CD14-positive monocyte (primary cell): Measurements from ENCODE around the gene EPS15. TPM values are rescaled to one million over a fixed set of nuclear protein-coding genes. Genes with fewer than 3 reads are reported as not detected.

ENCODE experiments used
- DNase-seq, 3 donors: peaks; one replicate each; pipeline ENCODE4 v3.0.0-alpha.2; 2011 to 2022
- H2AFZ ChIP-seq: 2 replicates; pipeline ENCODE4 v1.6.0; 2012; ENCODE audit warnings: mild to moderate bottlenecking, low read depth, low read length, inconsistent platforms; ENCODE audit not compliant: insufficient read depth, poor library complexity, severe bottlenecking
- H3K27ac ChIP-seq, 2 donors: 1 replicate in 1 of 2; 2 replicates in 1 of 2; pipeline ENCODE4 v1.5.1; 2012 to 2013; ENCODE audit warnings: low read length in 2 of 2, control low read depth in 1 of 2, inconsistent platforms in 1 of 2, low read depth in 1 of 2, mild to moderate bottlenecking in 1 of 2
- H3K27me3 ChIP-seq, 2 donors: one replicate each; pipeline versions ENCODE4 v1.6.0 to v1.6.1; 2011 to 2013; ENCODE audit warnings: low read length in 2 of 2; ENCODE audit not compliant: control insufficient read depth in 2 of 2, insufficient read depth in 2 of 2
- H3K36me3 ChIP-seq, 2 donors: replicated peaks in 1 of 2; 1 replicate in 1 of 2; 2 replicates in 1 of 2; pipeline versions ENCODE4 v1.5.1 to v1.6.1; 2012 to 2013; ENCODE audit warnings: low read length in 2 of 2, control low read depth in 1 of 2, inconsistent platforms in 1 of 2, mild to moderate bottlenecking in 1 of 2; ENCODE audit not compliant: insufficient read depth in 2 of 2, control insufficient read depth in 1 of 2
- H3K4me1 ChIP-seq, 2 donors: 1 replicate in 1 of 2; 2 replicates in 1 of 2; pipeline versions ENCODE4 v1.5.1 to v1.6.1; 2012 to 2013; ENCODE audit warnings: low read length in 2 of 2, control low read depth in 1 of 2, inconsistent platforms in 1 of 2, mild to moderate bottlenecking in 1 of 2, moderate library complexity in 1 of 2; ENCODE audit not compliant: insufficient read depth in 2 of 2, control insufficient read depth in 1 of 2
- H3K4me2 ChIP-seq: replicated peaks from 2 replicates; pipeline ENCODE3; 2012; ENCODE audit warnings: low read length, moderate library complexity, mild to moderate bottlenecking; ENCODE audit not compliant: poor library complexity, severe bottlenecking; ENCODE audit errors: extremely low read depth
- H3K4me3 ChIP-seq, 3 experiments: fragments of 200-600 bp in 1 of 3; sonication (generic) in 1 of 3; replicated peaks in 1 of 3; 1 replicate in 2 of 3; 2 replicates in 1 of 3; pipeline ENCODE4 v1.5.1; 2011 to 2013; ENCODE audit warnings: low read length in 3 of 3, mild to moderate bottlenecking in 3 of 3, control low read depth in 2 of 3, low read depth in 2 of 3, inconsistent platforms in 1 of 3, moderate library complexity in 1 of 3
- H3K79me2 ChIP-seq: 2 replicates; pipeline ENCODE4 v1.6.0; 2012; ENCODE audit warnings: mild to moderate bottlenecking, control low read depth, inconsistent platforms, low read length, moderate library complexity; ENCODE audit not compliant: insufficient read depth
- H3K9ac ChIP-seq: 2 replicates; pipeline ENCODE4 v1.6.0; 2017; ENCODE audit warnings: low read length, mild to moderate bottlenecking; ENCODE audit not compliant: insufficient read depth, poor library complexity, severe bottlenecking
- H3K9me3 ChIP-seq, 2 donors: replicated peaks in 1 of 2; 1 replicate in 1 of 2; 2 replicates in 1 of 2; pipeline versions ENCODE4 v1.5.1 to v1.6.1; 2012 to 2013; ENCODE audit warnings: low read length in 2 of 2, control low read depth in 1 of 2; ENCODE audit not compliant: control insufficient read depth in 1 of 2, insufficient read depth in 1 of 2
- H4K20me1 ChIP-seq: 2 replicates; pipeline ENCODE4 v1.6.0; 2012; ENCODE audit warnings: mild to moderate bottlenecking, low read length, control low read depth, moderate library complexity; ENCODE audit not compliant: insufficient read depth
- H3K27ac Mint-ChIP-seq, 7 donors: one replicate each; pipeline ENCODE4 v1.8.0; 2020; ENCODE audit warnings: mild to moderate bottlenecking in 7 of 7, mixed read lengths in 7 of 7, moderate library complexity in 6 of 7, inconsistent platforms in 2 of 7
- H3K27me3 Mint-ChIP-seq, 3 donors: one replicate each; pipeline ENCODE4 v1.8.0; 2021 to 2022; ENCODE audit warnings: low read depth in 3 of 3, mild to moderate bottlenecking in 3 of 3, mixed read lengths in 3 of 3, moderate library complexity in 3 of 3, inconsistent platforms in 1 of 3
- H3K36me3 Mint-ChIP-seq, 2 donors: one replicate each; pipeline ENCODE4 v1.8.0; 2020; ENCODE audit warnings: mixed read lengths in 2 of 2, inconsistent platforms in 1 of 2, mild to moderate bottlenecking in 1 of 2
- H3K4me1 Mint-ChIP-seq: one replicate; pipeline ENCODE4 v1.8.0; 2020; ENCODE audit warnings: mild to moderate bottlenecking, mixed read lengths
- H3K4me3 Mint-ChIP-seq, 2 donors: one replicate each; pipeline ENCODE4 v1.8.0; 2020; ENCODE audit warnings: mild to moderate bottlenecking in 2 of 2, mixed read lengths in 2 of 2, moderate library complexity in 1 of 2
- H3K9me3 Mint-ChIP-seq, 7 donors: one replicate each; pipeline ENCODE4 v1.8.0; 2020 to 2022; ENCODE audit warnings: mixed read lengths in 7 of 7, mild to moderate bottlenecking in 6 of 7, moderate library complexity in 6 of 7, inconsistent platforms in 2 of 7
- WGBS: methylation state at CpG from one replicate; pipeline ENCODE4 v1.1.5; 2013; ENCODE audit warnings: missing lambda C conversion rate; ENCODE audit not compliant: insufficient coverage; 5-methylcytosine and 5-hydroxymethylcytosine counted together
- intact Hi-C, 2 donors: fragments of 100-400 bp; cut with micrococcal nuclease; formaldehyde crosslinking; loops; one replicate each; pipeline versions ENCODE4 v1.15.0 to v1.15.1; 2023
- polyA plus RNA-seq, 3 donors: library from polyadenylated mRNA; depleted of rRNA in 1 of 3; unstranded in 2 of 3; stranded (reverse) in 1 of 3; fragments of 300-500 nt in 2 of 3; fragments of >200 nt in 1 of 3; fragmentation: Illumina TruSeq in 2 of 3; gene quantifications; 1 replicate in 2 of 3; 2 replicates in 1 of 3; pipeline ENCODE4 v1.2.3, GENCODE V29; 2012 to 2021
- TF ChIP-seq, protein P1 (sequence below): fragments of 200-600 bp; IDR thresholded peaks from one replicate; pipeline ENCODE4 v1.8.0; 2022; ENCODE audit warnings: antibody characterized with exemption, mild to moderate bottlenecking

Gene EPS15
- polyA plus RNA-seq, 3 donors: 26.7 to 53.6 (median 36.4) TPM

- TF ChIP-seq, protein P1, sequence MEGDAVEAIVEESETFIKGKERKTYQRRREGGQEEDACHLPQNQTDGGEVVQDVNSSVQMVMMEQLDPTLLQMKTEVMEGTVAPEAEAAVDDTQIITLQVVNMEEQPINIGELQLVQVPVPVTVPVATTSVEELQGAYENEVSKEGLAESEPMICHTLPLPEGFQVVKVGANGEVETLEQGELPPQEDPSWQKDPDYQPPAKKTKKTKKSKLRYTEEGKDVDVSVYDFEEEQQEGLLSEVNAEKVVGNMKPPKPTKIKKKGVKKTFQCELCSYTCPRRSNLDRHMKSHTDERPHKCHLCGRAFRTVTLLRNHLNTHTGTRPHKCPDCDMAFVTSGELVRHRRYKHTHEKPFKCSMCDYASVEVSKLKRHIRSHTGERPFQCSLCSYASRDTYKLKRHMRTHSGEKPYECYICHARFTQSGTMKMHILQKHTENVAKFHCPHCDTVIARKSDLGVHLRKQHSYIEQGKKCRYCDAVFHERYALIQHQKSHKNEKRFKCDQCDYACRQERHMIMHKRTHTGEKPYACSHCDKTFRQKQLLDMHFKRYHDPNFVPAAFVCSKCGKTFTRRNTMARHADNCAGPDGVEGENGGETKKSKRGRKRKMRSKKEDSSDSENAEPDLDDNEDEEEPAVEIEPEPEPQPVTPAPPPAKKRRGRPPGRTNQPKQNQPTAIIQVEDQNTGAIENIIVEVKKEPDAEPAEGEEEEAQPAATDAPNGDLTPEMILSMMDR: no peak
- H4K20me1 ChIP-seq: no peaks in the 10 kb centered on the region
- H3K9ac ChIP-seq: no peak overlapping the region
- no peak for DNase-seq
- Mint-ChIP-seq H3K4me1 (peaks cover 25% of the 10 kb centered on the region), H3K27me3 (peaks cover 0 to 4% (median 3%) of the 10 kb centered on the region in 3 donors), H3K27ac (peak overlapping the region in 1 of 7 donors; percentile 46), H3K4me3 (no peak overlapping the region), H3K36me3 (no peaks in the 10 kb centered on the region), H3K9me3 (peaks cover 0 to 2% (median 0%) of the 10 kb centered on the region in 7 donors)
- peaks cover 30 to 35% of the 10 kb centered on the region in 2 donors for H3K4me1 ChIP-seq
- H3K27me3 ChIP-seq: no peaks in the 10 kb centered on the region
- WGBS: no CpG with 5 or more reads among the region's 5 CpGs
- H2AFZ ChIP-seq: no peak overlapping the region
- no peak overlapping the region for H3K4me3 ChIP-seq
- no peak overlapping the region for H3K27ac ChIP-seq
- H3K4me2 ChIP-seq: no peak overlapping the region
- no peaks in the 10 kb centered on the region for H3K9me3 ChIP-seq
- no peaks in the 10 kb centered on the region for H3K36me3 ChIP-seq
- intact Hi-C loops: no loop called here
- H3K79me2 ChIP-seq: no peaks in the 10 kb centered on the region
These were observed 32.8 kb upstream of the EPS15 start for GRCh38 chr1:51551848-51552296.

GRCh38 chr1:51551081-51551480 lies 32.0 kb upstream of the EPS15 start:
- Histone ChIP-seq H3K4me2 (peak overlapping the region; percentile 14), H3K27me3 (no peaks in the 10 kb centered on the region), H3K9ac (no peak overlapping the region), H3K36me3 (no peaks in the 10 kb centered on the region), H3K9me3 (no peaks in the 10 kb centered on the region), H3K79me2 (no peaks in the 10 kb centered on the region), H3K27ac (peak overlapping the region in 1 of 2 donors; percentile 39), H3K4me1 (peaks cover 30 to 35% of the 10 kb centered on the region in 2 donors), H4K20me1 (no peaks in the 10 kb centered on the region), H2AFZ (no peak overlapping the region), H3K4me3 (peak overlapping the region in 1 of 3 experiments; percentile 13)
- TF ChIP-seq, protein P1: no peak
- no peaks in the 10 kb centered on the region for H3K36me3 Mint-ChIP-seq
- peaks cover 25% of the 10 kb centered on the region for H3K4me1 Mint-ChIP-seq
- intact Hi-C loops: no loop called here
- peaks cover 0 to 2% (median 0%) of the 10 kb centered on the region in 7 donors for H3K9me3 Mint-ChIP-seq
- peak overlapping the region in 1 of 2 donors; percentile 24 for H3K4me3 Mint-ChIP-seq
- DNase-seq: peak; percentile 21 to 60 (median 48)
- H3K27ac Mint-ChIP-seq: peak overlapping the region; percentile 16 to 80 (median 46)
- peaks cover 0 to 4% (median 4%) of the 10 kb centered on the region in 3 donors for H3K27me3 Mint-ChIP-seq
- WGBS: no CpG with 5 or more reads among the region's 2 CpGs
